Mucosa of gallbladder (tissue), 1 donor: ENCODE measurements around the gene MRPS18B. TPM values are rescaled to one million over a fixed set of nuclear protein-coding genes. Genes with fewer than 3 reads are reported as not detected.

ENCODE experiments used
- total RNA-seq: library from RNA; stranded (reverse); gene quantifications from one replicate; pipeline ENCODE4 v1.2.1, GENCODE V29; 2021
- donor health status: DM: no; HTN: no; CAD: no.

Gene MRPS18B
- total RNA-seq, 1 donor from 2014 or later: 45.2 TPM

Other genes starting within 250 kb of the MRPS18B start
- gene HLA-E, start 128.3 kb upstream of the MRPS18B start, total RNA-seq: 385 TPM
- 68.1 TPM for gene GNL1, start 61.4 kb upstream of the MRPS18B start, total RNA-seq
- gene PRR3, start 60.5 kb upstream of the MRPS18B start, total RNA-seq: 8.0 TPM
- 48.7 TPM for gene ABCF1, start 46.4 kb upstream of the MRPS18B start, total RNA-seq
- 95.6 TPM for gene PPP1R10, start 597 bp upstream of the MRPS18B start, total RNA-seq
- 23.5 TPM for gene ATAT1, start 9.0 kb downstream of the MRPS18B start, total RNA-seq
- gene C6orf136, start 29.3 kb downstream of the MRPS18B start, total RNA-seq: 30.3 TPM
- 31.2 TPM for gene DHX16, start 55.2 kb downstream of the MRPS18B start, total RNA-seq
- gene PPP1R18, start 68.8 kb downstream of the MRPS18B start, total RNA-seq: 44.0 TPM
- 7.7 TPM for gene NRM, start 73.1 kb downstream of the MRPS18B start, total RNA-seq
- gene MDC1, start 99.4 kb downstream of the MRPS18B start, total RNA-seq: 33.4 TPM
- 277 TPM for gene TUBB, start 102.5 kb downstream of the MRPS18B start, total RNA-seq
- 177 TPM for gene FLOT1, start 124.8 kb downstream of the MRPS18B start, total RNA-seq
- 61.7 TPM for gene IER3, start 126.7 kb downstream of the MRPS18B start, total RNA-seq